ENCODE measurements around the gene HSPH1. TPM values are rescaled to one million over a fixed set of nuclear protein-coding genes. Genes with fewer than 3 reads are reported as not detected.

HSPH1 gene
- total RNA-seq, 2 experiments from 2014 or later, result 226 to 238 TPM

DNA sequence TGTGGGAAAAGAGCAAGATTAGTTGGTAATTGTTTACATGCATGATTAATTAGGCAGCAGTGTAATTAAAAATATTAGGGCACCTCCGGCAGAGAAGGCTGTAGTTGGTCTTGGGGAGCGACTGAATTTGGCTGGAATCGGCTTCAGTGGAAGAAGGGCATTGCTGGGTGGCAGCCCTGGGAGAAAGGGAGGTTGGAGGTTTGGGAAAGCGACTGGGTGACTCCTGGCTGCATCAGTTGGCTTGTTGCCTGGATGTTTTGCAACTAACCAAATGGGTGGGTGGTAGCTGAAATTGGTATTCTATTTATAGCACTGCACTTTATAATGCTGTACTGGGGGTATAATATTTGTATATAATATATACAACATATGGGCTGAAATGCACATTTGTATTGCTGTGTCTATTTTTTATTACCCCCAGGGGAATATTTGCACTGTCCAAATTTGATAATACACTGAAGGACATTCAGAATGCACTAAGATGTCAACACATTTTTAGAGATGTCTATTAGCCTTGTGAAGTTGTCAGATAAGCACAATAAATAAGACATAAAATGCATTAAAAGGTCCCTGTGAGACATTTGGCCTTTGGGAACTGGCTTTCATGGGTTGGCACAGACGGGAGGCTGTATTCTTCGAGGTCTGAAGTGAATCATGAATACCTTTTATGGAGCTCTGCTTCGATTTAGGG, 39.8 kb upstream of the HSPH1 start:
- ChIA-PET CTCF (interaction anchor here (0.7 to 3.4 kb wide), 4 partner anchors 41 to 1069 kb away, joined by 3 to 17 read pairs (median 4); no protein-coding TSS in a partner anchor), POLR2A (interaction anchor here (1.0 to 2.8 kb wide), 6 partner anchors 8 to 584 kb away, joined by 3 to 44 read pairs (median 4); partner anchors contain the start of gene HSPH1)
- TF ChIP-seq, protein P1, sequence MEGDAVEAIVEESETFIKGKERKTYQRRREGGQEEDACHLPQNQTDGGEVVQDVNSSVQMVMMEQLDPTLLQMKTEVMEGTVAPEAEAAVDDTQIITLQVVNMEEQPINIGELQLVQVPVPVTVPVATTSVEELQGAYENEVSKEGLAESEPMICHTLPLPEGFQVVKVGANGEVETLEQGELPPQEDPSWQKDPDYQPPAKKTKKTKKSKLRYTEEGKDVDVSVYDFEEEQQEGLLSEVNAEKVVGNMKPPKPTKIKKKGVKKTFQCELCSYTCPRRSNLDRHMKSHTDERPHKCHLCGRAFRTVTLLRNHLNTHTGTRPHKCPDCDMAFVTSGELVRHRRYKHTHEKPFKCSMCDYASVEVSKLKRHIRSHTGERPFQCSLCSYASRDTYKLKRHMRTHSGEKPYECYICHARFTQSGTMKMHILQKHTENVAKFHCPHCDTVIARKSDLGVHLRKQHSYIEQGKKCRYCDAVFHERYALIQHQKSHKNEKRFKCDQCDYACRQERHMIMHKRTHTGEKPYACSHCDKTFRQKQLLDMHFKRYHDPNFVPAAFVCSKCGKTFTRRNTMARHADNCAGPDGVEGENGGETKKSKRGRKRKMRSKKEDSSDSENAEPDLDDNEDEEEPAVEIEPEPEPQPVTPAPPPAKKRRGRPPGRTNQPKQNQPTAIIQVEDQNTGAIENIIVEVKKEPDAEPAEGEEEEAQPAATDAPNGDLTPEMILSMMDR (IDR thresholded peaks at IDR 0.05), result no peak
- Mint-ChIP-seq H3K9me3 (no peaks in the 10 kb centered on the region), H3K27me3 (peaks cover 3% of the 10 kb centered on the region), H3K36me3 (ENCODE audit: low read depth) (peaks cover 4% of the 10 kb centered on the region), H3K4me1 (ENCODE audit: low read depth) (peaks cover 17% of the 10 kb centered on the region), H3K27ac (peak overlapping the region; percentile 92), H3K4me3 (peak overlapping the region; percentile 92)
- intact Hi-C loops (cut with DNase I, micrococcal nuclease), result no loop called here
- ATAC-seq (ENCODE audit: poor library complexity) (no peak), DNase-seq (no peak)
- Histone ChIP-seq H3K9me3 (ENCODE audit: control insufficient read depth in 1 of 2, insufficient read depth in 1 of 2, low read length in 2 of 2) (no peaks in the 10 kb centered on the region), H3K27me3 (ENCODE audit: control insufficient read depth in 1 of 2, insufficient read depth in 2 of 2, low read length in 2 of 2) (no peaks in the 10 kb centered on the region), H3K27ac (ENCODE audit: low read depth in 1 of 2, low read length in 2 of 2) (no peak overlapping the region), H3K36me3 (ENCODE audit: insufficient read depth, low read length) (no peaks in the 10 kb centered on the region), H3K4me3 (ENCODE audit: low read length) (peak overlapping the region; percentile 66), H3K4me1 (ENCODE audit: insufficient read depth, low read length) (peaks cover 16% of the 10 kb centered on the region)

DNA sequence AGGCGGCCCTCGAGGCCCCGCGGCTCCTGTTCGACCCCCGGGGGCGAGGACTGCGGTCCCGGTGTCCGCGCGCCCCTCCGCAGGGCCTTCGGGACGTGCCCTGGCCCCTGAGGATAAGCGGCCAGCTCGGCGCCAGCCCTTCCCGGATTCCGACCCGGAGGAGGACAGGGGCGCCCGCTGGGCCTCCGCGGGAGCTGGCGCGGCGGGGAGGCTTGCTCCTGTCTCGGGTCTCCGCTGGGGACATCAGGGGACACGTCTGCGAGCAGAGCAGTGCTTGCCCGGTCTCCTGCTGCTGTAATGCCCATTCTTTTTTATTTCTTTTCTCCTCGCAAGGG, 38.9 kb upstream of the HSPH1 start:
- DNase-seq (peak in 8 of 14 experiments; percentile 12 to 73 (median 39)), ATAC-seq (ENCODE audit: poor library complexity) (peak; percentile 12)
- Mint-ChIP-seq H3K36me3 (ENCODE audit: low read depth) (peaks cover 4% of the 10 kb centered on the region), H3K27me3 (peaks cover 3% of the 10 kb centered on the region), H3K27ac (peak overlapping the region; percentile 92), H3K4me3 (peak overlapping the region; percentile 92), H3K9me3 (no peaks in the 10 kb centered on the region), H3K4me1 (ENCODE audit: low read depth) (peaks cover 17% of the 10 kb centered on the region)
- Histone ChIP-seq H3K4me3 (ENCODE audit: low read length) (peak overlapping the region; percentile 66), H3K9me3 (ENCODE audit: control insufficient read depth in 1 of 2, insufficient read depth in 1 of 2, low read length in 2 of 2) (no peaks in the 10 kb centered on the region), H3K36me3 (ENCODE audit: insufficient read depth, low read length) (no peaks in the 10 kb centered on the region), H3K4me1 (ENCODE audit: insufficient read depth, low read length) (peaks cover 16% of the 10 kb centered on the region), H3K27me3 (ENCODE audit: control insufficient read depth in 1 of 2, insufficient read depth in 2 of 2, low read length in 2 of 2) (no peaks in the 10 kb centered on the region), H3K27ac (ENCODE audit: low read depth in 1 of 2, low read length in 2 of 2) (peak overlapping the region; percentile 78 to 83)
- TF ChIP-seq, protein P1 (IDR thresholded peaks at IDR 0.05), result no peak
- ChIA-PET POLR2A (interaction anchor here (0.6 to 2.8 kb wide), 7 partner anchors 9 to 583 kb away, joined by 3 to 44 read pairs (median 3); partner anchors contain the start of gene HSPH1), CTCF (interaction anchor here (0.7 to 3.4 kb wide), 5 partner anchors 37 to 1068 kb away, joined by 3 to 17 read pairs (median 4); partner anchors contain the start of gene HSPH1)
- intact Hi-C loops (cut with DNase I, micrococcal nuclease), result loop anchor here (1.0 kb wide), 1 partner anchor 38 kb away; no protein-coding TSS in a partner anchor

DNA sequence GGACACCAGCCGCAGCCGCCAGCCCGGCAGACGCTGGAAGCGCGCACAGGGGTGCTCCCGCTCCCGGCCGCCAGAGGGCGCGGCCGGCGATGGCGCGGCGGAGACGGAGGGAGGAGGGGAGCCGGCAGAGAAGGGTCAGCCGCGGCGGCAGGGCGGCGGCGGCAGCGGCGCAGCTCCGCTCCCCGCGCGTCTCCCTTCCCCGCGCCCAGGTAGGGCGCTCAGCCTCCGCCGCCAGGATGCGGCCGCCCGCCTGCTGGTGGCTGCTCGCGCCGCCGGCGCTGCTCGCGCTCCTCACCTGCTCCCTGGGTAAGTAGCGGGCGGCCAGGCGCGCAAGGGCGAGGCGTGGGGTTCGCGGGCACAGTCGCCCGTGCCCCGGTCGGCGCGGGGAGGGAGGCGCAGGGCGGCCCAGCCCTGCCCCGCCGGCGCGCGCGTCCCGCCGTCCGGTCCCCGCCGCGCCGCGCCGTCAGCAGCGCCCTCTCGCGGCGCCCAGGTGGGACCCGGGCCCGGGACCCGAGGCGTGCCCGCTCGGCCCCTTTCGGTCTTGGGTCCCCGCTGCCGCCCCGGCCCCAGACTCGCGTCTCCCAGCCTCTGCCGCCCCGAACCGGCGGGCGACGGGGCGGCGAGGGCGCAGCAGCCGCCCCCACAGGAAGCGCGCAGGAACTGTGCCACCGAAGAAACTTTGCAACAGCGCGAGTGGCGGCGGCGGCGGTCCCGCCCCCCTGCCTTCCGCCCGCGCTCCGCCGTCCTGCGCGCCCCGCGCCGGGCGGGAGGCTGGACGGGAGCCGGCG, 38.3 kb upstream of the HSPH1 start, which contains the start of gene B3GLCT:
Gene B3GLCT, plus strand, starts transcription at position 127 of the 788 bp plus-strand sequence. Its CDS starts 110 bp downstream, at position 237.
- Mint-ChIP-seq H3K27me3 (peaks cover 3% of the 10 kb centered on the region), H3K4me3 (peak within 1 kb of the TSS; percentile 99), H3K36me3 (ENCODE audit: low read depth) (peaks cover 4% of the 10 kb centered on the region), H3K4me1 (ENCODE audit: low read depth) (peaks cover 17% of the 10 kb centered on the region), H3K9me3 (no peaks in the 10 kb centered on the region), H3K27ac (peak within 1 kb of the TSS; percentile 95)
- Histone ChIP-seq H3K36me3 (ENCODE audit: insufficient read depth, low read length) (no peaks in the 10 kb centered on the region), H3K27me3 (ENCODE audit: control insufficient read depth in 1 of 2, insufficient read depth in 2 of 2, low read length in 2 of 2) (no peaks in the 10 kb centered on the region), H3K4me3 (ENCODE audit: low read length) (peak within 1 kb of the TSS; percentile 66), H3K4me1 (ENCODE audit: insufficient read depth, low read length) (peaks cover 16% of the 10 kb centered on the region), H3K9me3 (ENCODE audit: control insufficient read depth in 1 of 2, insufficient read depth in 1 of 2, low read length in 2 of 2) (no peaks in the 10 kb centered on the region), H3K27ac (ENCODE audit: low read depth in 1 of 2, low read length in 2 of 2) (peak within 1 kb of the TSS; percentile 78 to 83)
- POLR2A ChIA-PET, result interaction anchor here (0.6 to 2.8 kb wide), 8 partner anchors 9 to 583 kb away, joined by 3 to 44 read pairs (median 3); partner anchors contain the start of gene HSPH1
- intact Hi-C loops (cut with DNase I, micrococcal nuclease), result loop anchor here (1.0 to 5.0 kb wide), 2 partner anchors 38 to 222 kb away; no protein-coding TSS in a partner anchor
- CTCF ChIA-PET, result interaction anchor here (0.9 to 3.4 kb wide), 6 partner anchors 15 to 1067 kb away, joined by 3 to 17 read pairs (median 4); partner anchors contain the start of gene HSPH1
- DNase-seq, result peak; percentile 59 to 93 (median 78)
- peak; percentile 76 for ATAC-seq (ENCODE audit: poor library complexity)
- TF ChIP-seq, protein P1 (IDR thresholded peaks at IDR 0.05), result peak; percentile 75

Measured in CD4-positive, alpha-beta T cell (primary cell).